OCI-LY1 (cell line): ENCODE results near the gene HTR4.

Experiments used
- H2AFZ ChIP-seq: fragments of 200-600 bp; sonication (generic), shearing (Covaris generic); 2 replicates; pipeline ENCODE4 v1.6.0; 2014; ENCODE audit warnings: antibody characterized with exemption, mild to moderate bottlenecking, low read length
- H3F3A ChIP-seq: fragments of 200-600 bp; sonication (generic), shearing (Covaris generic); 2 replicates; pipeline ENCODE4 v1.6.0; 2014; ENCODE audit warnings: mild to moderate bottlenecking, antibody characterized with exemption, low read length, moderate library complexity; ENCODE audit not compliant: insufficient read depth
- H3K27ac ChIP-seq: fragments of 200-600 bp; sonication (generic); 2 replicates; pipeline ENCODE4 v1.5.1; 2014; ENCODE audit warnings: low read length, mixed run types, mild to moderate bottlenecking, low read depth; ENCODE audit not compliant: poor library complexity, severe bottlenecking
- H3K27me3 ChIP-seq: fragments of 200-600 bp; sonication (generic); 2 replicates; pipeline ENCODE4 v1.6.0; 2014; ENCODE audit warnings: antibody characterized with exemption, mild to moderate bottlenecking, low read length, moderate library complexity; ENCODE audit not compliant: insufficient read depth
- H3K36me3 ChIP-seq: fragments of 200-600 bp; sonication (generic); 2 replicates; pipeline ENCODE4 v1.6.1; 2014; ENCODE audit warnings: mild to moderate bottlenecking, antibody characterized with exemption, low read length, moderate library complexity, mixed read lengths; ENCODE audit not compliant: insufficient read depth
- H3K4me1 ChIP-seq: fragments of 200-600 bp; sonication (generic); 2 replicates; pipeline ENCODE4 v1.5.1; 2014; ENCODE audit warnings: mild to moderate bottlenecking, low read length, moderate library complexity; ENCODE audit not compliant: insufficient read depth, severe bottlenecking
- H3K4me2 ChIP-seq: fragments of 200-600 bp; sonication (generic), shearing (Covaris generic); 2 replicates; pipeline ENCODE4 v1.6.1; 2014; ENCODE audit warnings: low read length
- H3K4me3 ChIP-seq: fragments of 200-600 bp; sonication (generic); 2 replicates; pipeline ENCODE4 v1.5.1; 2014; ENCODE audit warnings: low read length, low read depth, mild to moderate bottlenecking, mixed read lengths; ENCODE audit not compliant: poor library complexity, severe bottlenecking
- H3K79me2 ChIP-seq: fragments of 200-600 bp; shearing (Covaris generic); 2 replicates; pipeline ENCODE4 v1.6.1; 2016; ENCODE audit warnings: mixed run types, low read length, mixed read lengths; ENCODE audit not compliant: insufficient read depth
- H3K9ac ChIP-seq: fragments of 200-600 bp; sonication (generic), shearing (Covaris generic); 2 replicates; pipeline ENCODE4 v1.6.1; 2014; ENCODE audit warnings: mild to moderate bottlenecking, low read length, mixed read lengths
- H3K9me2 ChIP-seq: fragments of 200-600 bp; sonication (generic), shearing (Covaris generic); 2 replicates; pipeline ENCODE4 v1.6.1; 2014; ENCODE audit warnings: low read depth, mild to moderate bottlenecking, low read length, mixed read lengths
- H3K9me3 ChIP-seq: fragments of 200-600 bp; shearing (Covaris generic); 2 replicates; pipeline ENCODE4 v1.6.1; 2014; ENCODE audit warnings: low read length, mixed read lengths
- H4K20me1 ChIP-seq: fragments of 200-600 bp; sonication (generic), shearing (Covaris generic); 2 replicates; pipeline ENCODE4 v1.6.0; 2016; ENCODE audit warnings: mild to moderate bottlenecking, low read length; ENCODE audit not compliant: insufficient read depth
- EZH2 ChIP-seq: fragments of 200-600 bp; sonication (generic), shearing (Covaris generic); IDR thresholded peaks from 2 replicates; pipeline ENCODE4 v1.8.0; 2017; ENCODE audit warnings: borderline replicate concordance, mixed run types, mild to moderate bottlenecking, antibody characterized with exemption, low read length, moderate library complexity, mixed read lengths
- TF ChIP-seq, protein P1 (sequence below): fragments of 200-600 bp; sonication (generic), shearing (Covaris generic); IDR thresholded peaks from 2 replicates; pipeline ENCODE4 v1.5.1; 2017; ENCODE audit warnings: mild to moderate bottlenecking, antibody characterized with exemption, low read length, moderate library complexity, mixed read lengths

HTR4 gene

DNA sequence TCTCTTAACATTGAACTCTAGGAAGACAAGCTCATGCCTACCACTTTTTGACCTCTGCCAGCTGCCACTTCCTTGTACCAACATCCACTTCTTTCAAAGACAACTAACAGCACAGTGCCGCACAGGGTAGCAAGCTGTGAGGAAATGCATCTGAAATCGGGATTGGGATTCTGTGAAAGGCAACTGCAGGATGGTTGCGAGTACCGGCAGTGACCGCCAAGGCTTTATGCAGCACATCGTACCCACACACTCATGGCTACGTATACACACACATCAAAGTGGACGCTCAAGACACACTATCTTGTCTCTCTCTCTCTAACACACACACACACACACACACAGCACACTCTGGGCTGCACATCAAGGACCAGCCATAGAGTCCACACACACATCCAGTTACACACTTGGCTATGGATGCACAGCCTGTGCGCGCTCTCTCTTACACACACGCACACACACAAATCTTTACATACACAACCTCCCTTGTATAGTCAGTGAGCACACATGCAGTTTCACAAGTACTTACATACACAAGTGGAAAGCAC, 964 bp downstream of the HTR4 start:
- no peak overlapping the region for H3K27ac ChIP-seq
- TF ChIP-seq, protein P1, sequence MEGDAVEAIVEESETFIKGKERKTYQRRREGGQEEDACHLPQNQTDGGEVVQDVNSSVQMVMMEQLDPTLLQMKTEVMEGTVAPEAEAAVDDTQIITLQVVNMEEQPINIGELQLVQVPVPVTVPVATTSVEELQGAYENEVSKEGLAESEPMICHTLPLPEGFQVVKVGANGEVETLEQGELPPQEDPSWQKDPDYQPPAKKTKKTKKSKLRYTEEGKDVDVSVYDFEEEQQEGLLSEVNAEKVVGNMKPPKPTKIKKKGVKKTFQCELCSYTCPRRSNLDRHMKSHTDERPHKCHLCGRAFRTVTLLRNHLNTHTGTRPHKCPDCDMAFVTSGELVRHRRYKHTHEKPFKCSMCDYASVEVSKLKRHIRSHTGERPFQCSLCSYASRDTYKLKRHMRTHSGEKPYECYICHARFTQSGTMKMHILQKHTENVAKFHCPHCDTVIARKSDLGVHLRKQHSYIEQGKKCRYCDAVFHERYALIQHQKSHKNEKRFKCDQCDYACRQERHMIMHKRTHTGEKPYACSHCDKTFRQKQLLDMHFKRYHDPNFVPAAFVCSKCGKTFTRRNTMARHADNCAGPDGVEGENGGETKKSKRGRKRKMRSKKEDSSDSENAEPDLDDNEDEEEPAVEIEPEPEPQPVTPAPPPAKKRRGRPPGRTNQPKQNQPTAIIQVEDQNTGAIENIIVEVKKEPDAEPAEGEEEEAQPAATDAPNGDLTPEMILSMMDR: no peak
- TF ChIP-seq EZH2: no peak
- no peaks in the 10 kb centered on the region for H3K9me2 ChIP-seq
- H2AFZ ChIP-seq: no peak overlapping the region
- no peaks in the 10 kb centered on the region for H3K9me3 ChIP-seq
- no peaks in the 10 kb centered on the region for H3F3A ChIP-seq
- no peaks in the 10 kb centered on the region for H3K27me3 ChIP-seq
- H3K4me2 ChIP-seq: no peak overlapping the region
- no peaks in the 10 kb centered on the region for H3K36me3 ChIP-seq
- H4K20me1 ChIP-seq: no peaks in the 10 kb centered on the region
- no peaks in the 10 kb centered on the region for H3K4me1 ChIP-seq
- H3K9ac ChIP-seq: no peak overlapping the region
- H3K79me2 ChIP-seq: no peaks in the 10 kb centered on the region
- no peak overlapping the region for H3K4me3 ChIP-seq

DNA sequence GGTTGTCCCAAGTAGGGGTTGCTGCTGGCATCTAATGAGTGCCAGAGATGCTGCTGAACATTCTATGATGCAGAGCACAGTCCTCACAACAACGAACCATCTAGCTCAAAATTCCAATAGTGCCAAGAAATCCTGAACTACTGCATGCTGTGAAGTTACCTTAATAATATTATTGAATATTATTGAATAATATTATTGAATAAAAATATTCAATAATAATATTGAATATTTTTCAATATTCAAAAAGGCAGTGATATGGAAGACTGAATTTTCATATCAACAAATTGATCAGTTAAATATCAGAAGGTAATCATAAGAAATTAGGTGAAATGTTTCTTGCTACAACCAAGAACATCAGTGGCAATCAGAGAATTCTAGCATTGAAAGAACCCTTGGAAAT, 2.8 kb downstream of the HTR4 start:
- no peak overlapping the region for H3K9ac ChIP-seq
- H3K9me3 ChIP-seq: no peaks in the 10 kb centered on the region
- no peaks in the 10 kb centered on the region for H3K27me3 ChIP-seq
- no peak overlapping the region for H2AFZ ChIP-seq
- no peak overlapping the region for H3K27ac ChIP-seq
- no peaks in the 10 kb centered on the region for H3K79me2 ChIP-seq
- H3K9me2 ChIP-seq: no peaks in the 10 kb centered on the region
- no peak overlapping the region for H3K4me3 ChIP-seq
- TF ChIP-seq EZH2: no peak
- TF ChIP-seq, protein P1: no peak
- H3K4me1 ChIP-seq: no peaks in the 10 kb centered on the region
- H3F3A ChIP-seq: no peaks in the 10 kb centered on the region
- H3K4me2 ChIP-seq: no peak overlapping the region
- no peaks in the 10 kb centered on the region for H4K20me1 ChIP-seq
- no peaks in the 10 kb centered on the region for H3K36me3 ChIP-seq

DNA sequence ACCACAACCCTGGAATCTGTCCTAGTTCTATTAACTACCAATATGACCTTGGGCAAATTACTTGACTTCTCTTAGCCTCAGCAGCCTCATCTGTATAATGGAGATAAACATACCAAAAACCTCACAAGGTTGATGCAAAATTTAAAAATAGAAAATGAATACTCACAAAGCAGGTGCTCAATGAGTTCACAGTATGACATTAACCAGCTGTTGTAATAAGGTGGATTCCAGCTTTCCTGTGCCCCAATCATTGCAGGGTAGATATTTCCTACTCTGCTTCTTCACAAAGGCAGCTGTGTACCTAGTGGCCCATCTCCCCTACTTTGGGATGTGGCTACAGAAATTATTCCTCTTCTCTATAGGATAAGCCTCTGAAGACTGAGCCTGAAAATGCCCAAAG, 8.8 kb downstream of the HTR4 start:
- H2AFZ ChIP-seq: no peak overlapping the region
- no peak overlapping the region for H3K4me3 ChIP-seq
- no peaks in the 10 kb centered on the region for H3K27me3 ChIP-seq
- no peak overlapping the region for H3K4me2 ChIP-seq
- H3K9ac ChIP-seq: no peak overlapping the region
- no peak for TF ChIP-seq EZH2
- TF ChIP-seq, protein P1: no peak
- no peaks in the 10 kb centered on the region for H3K4me1 ChIP-seq
- no peaks in the 10 kb centered on the region for H3K36me3 ChIP-seq
- no peak overlapping the region for H3K27ac ChIP-seq
- H4K20me1 ChIP-seq: no peaks in the 10 kb centered on the region
- H3K9me2 ChIP-seq: no peaks in the 10 kb centered on the region
- H3F3A ChIP-seq: no peaks in the 10 kb centered on the region
- no peaks in the 10 kb centered on the region for H3K79me2 ChIP-seq
- H3K9me3 ChIP-seq: no peaks in the 10 kb centered on the region
